GM19328 (cell line): ENCODE results near the gene E2F4.

ENCODE experiments used
- ATAC-seq: cut with Tn5 transposase; IDR thresholded peaks from one replicate; pipeline ENCODE4 v1.9.1; 2021; ENCODE audit warnings: mild to moderate bottlenecking, moderate library complexity; ENCODE audit not compliant: unreplicated experiment

Gene E2F4

DNA sequence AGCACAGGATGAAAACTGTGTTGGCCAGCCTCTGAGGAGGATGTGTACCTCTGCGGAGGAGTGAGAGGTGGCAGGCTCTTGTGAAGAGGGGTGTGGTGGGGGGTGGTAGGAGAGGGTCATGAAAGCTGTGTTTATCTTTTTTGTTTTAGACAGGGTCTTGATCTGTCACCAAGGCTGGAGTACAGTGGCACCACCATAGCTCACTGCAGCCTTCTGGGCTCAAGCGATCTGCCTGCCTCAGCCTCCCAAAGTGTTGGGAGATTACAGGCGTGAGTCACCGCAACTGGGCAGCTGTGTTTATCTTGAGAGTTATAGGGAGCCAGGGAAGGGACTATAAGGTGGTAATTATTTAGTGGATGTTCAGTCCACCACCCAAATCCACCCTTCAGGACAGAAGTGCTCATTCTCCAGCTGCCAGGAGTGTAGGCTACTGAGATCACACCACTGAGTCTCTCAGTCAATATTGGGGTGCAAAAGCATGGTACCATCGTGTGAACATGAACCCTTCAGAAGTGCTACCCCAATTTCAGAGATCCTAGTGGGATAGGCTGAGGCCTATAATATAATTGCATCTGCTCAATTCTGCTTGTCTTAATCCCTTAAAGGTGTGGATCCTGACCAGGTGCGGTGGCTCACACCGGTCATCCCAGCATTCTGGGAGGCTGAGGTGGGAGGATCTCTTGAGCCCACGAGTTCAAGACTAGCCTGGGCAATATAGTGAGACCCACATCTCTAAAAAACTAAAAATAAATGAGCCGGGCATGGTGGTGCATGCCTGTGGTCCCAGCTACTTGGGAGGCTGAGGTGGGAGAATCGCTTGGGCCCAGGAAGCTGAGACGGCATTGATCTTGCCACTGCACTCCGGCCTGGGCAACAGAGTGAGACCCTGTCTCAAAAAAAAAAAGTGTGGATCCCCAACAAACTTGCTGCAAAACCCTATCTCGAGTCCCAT lies 1.2 kb upstream of the E2F4 start:
- ATAC-seq, result no peak

DNA sequence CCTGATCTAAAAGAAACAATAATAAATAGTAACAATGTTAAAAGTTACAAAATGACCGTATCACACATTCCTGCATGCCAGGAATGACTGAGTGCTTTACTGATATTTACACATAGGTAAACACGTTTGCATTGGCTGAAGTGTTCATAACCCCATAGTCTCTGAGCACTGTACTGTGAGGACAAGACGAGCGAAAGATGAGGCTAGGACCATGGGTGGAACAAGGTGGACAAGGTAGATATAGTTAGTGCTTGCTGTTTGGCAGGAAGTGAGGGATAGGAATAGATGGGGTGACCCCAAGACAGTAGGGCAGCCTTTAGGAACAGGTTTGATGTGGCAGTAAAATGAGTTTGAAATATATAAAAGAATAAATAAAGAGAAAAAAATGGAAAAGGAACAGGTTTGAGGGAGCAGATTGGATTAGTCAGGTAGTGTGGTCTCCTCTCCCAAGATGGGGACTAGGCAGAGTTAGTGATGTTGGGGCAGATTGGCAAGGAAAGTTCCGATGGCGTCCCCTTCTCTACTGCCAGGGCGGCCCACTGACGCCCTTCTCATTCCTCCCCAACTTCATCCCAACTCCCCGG lies 452 bp upstream of the E2F4 start:
- ATAC-seq, result no peak

DNA sequence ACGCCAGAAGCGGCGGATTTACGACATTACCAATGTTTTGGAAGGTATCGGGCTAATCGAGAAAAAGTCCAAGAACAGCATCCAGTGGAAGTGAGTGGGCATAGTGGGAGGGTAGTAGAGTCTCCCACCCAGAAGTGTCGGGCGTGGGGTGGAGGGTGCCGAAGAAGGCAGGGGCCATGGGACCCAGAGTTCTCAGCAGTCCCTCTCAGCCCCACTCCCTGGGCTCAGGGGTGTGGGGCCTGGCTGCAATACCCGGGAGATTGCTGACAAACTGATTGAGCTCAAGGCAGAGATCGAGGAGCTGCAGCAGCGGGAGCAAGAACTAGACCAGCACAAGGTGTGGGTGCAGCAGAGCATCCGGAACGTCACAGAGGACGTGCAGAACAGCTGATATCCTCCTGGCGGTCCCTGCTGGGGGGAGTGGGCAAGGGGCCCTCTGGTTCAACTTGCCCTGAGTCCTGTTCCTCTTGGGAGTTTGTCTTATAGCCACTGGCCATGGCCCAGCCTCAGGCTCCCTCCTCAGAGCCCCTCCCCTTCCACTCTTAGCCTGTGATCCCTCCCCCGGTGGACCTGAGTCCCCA lies 916 bp downstream of the E2F4 start:
- ATAC-seq, result no peak

DNA sequence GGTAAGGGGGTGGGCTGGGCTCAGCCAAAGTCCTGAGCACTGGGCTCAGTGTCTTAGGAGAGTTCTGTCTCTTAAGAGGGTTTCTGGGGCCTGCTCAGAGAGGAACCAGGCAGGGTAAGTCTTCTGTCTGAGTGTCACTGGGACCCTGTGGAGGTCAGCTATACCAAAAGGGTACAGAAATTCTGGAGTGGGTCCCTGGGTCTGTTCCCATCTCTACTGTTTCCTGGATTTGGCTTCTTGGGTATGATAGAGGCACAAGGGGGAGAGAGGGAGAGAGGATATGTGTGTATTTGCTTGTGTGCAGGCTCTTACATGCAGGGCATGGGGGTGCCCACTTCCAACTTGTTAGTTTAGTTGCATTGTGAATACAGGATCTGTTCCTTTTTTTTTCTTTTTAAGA lies 1.6 kb downstream of the E2F4 start:
- no peak for ATAC-seq

DNA sequence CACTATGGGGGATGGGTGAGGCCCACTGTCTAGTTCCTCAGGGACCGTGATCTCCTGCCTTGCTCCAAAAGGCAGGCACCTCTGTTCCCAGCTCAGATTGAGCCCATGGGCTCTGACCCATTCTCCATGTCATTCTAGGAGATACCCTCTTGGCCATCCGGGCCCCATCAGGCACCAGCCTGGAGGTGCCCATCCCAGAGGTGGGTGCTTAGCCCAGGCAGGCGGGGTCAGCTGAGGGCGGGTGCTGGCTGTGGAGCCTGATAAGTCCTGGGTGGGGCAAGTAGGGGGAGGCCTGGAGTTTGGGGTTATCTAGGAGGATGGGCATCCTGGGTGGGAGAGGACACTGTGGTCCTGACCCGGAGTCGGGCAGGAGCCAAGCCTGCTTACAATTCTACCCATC lies 2.3 kb downstream of the E2F4 start:
- ATAC-seq, result no peak

DNA sequence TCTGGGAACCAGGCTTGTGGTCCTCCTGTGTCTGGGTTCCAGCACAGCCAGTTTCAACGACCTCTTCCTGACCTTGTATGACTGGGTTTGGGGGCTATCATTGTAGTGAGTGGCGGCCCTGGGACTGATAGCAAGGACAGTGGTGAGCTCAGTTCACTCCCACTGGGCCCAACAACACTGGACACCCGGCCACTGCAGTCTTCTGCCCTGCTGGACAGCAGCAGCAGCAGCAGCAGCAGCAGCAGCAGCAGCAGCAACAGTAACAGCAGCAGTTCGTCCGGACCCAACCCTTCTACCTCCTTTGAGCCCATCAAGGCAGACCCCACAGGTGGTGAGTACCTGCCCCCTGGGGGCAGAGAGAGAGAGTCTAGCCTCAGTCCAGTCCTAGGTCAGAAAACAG lies 3.7 kb downstream of the E2F4 start:
- no peak for ATAC-seq

DNA sequence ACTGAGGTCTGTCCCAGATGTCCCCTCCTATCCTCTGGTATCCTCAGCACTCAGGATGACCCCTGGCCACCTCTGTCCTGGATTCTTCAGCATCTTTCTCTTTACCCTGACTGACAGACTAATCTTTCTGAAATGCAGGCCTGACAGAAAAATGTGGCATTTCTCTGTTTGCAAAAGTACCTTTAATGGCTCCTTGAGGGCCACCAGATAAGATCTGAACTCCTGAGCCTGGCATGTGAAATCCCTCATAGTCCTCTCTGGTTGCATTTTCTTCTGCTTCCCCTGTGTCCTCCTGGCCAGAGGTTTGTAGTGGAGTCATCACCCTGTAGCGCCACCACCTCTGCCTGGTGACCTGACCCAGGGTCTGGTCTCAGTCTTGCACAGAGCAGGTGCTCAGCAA lies 4.9 kb downstream of the E2F4 start:
- ATAC-seq, result no peak

DNA sequence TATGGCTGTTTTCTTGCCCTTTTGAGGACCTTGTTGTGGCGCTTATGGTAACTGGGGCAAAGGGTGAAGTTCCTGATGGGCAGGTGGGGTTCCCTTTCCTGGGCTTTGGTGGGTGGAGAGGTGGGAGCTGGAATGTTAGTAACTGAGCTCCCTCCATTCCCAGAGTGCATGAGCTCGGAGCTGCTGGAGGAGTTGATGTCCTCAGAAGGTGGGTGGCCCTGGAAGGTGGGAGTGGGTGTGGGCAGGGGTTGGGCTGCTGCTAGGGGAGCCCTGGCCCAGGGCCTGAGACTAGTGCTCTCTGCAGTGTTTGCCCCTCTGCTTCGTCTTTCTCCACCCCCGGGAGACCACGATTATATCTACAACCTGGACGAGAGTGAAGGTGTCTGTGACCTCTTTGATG lies 5.7 kb downstream of the E2F4 start:
- ATAC-seq, result no peak

DNA sequence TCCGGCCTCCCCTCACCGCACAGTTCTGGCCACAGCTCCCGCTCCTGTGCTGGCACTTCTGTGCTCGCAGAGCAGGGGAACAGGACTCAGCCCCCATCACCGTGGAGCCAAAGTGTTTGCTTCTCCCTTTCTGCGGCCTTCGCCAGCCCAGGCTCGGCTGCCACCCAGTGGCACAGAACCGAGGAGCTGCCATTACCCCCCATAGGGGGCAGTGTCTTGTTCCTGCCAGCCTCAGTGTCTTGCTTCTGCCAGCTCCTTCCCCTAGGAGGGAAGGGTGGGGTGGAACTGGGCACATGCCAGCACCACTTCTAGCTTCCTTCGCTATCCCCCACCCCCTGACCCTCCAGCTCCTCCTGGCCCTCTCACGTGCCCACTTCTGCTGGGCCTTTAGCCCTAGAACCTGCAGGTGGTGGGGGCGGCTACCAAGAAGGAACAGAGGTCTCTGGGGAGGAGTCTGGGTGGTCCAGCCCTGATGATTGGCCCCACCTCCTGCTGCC lies 6.3 kb downstream of the E2F4 start:
- ATAC-seq, result no peak

DNA sequence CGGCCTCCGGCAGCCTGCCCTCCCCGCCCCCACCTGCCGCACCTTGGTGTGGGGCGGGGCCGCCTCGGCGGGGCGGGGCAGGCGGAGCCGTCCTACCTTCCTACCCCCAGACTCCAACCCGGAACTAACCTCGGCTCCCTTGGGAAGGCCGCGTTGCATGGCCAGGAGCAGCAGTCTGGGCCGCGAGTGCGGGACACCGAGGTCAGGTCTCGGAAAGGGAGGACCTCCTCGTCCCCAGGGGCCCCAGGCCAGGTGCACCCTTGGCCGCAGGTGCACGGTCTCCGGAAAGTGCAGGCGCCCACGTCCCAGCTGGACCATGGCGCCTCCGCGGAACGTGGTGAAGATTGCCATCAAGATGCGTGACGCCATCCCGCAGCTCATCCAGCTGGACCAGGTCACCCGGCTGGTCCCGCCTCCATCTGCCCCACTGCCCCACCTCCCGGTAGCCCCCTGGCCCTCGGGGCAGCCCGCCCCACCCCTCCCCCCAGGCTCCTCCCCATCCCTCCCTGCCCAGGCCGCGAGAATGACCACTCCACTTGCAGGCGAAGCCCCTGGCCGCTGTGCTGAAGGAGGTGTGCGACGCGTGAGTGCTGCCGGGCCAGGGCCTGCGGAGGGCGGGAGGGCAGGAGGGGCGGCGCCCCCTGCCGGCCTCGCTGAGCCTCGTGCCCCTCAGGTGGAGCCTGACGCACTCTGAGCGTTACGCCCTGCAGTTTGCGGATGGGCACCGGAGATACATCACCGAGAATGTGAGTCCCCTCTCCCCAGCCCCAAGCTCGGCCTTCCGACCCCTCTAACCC lies 7.3 kb downstream of the E2F4 start, which contains the start of gene ELMO3:
ELMO3 (plus strand) TSS at position 121 of the 797 bp plus-strand sequence; CDS start at position 317, 196 bp downstream.
- no peak for ATAC-seq

DNA sequence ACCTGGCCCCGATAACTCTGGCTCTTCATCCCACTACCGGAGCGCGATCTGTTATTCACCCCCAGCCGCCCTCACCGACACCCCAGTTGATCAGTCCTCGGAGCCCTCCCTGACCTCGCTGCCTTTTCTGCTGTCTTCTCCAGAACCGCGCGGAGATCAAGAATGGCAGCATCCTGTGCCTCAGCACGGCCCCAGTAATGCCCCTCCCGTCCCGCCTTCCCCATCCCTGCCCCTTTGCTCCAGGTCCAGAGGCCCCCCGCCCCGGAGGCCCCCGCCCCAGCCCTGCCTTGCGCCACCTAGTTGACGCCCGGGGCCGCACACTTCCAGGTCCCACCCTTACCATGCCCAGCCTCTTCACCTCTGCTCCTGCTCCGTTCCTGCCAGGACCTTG lies 7.8 kb downstream of the E2F4 start:
- no peak for ATAC-seq

DNA sequence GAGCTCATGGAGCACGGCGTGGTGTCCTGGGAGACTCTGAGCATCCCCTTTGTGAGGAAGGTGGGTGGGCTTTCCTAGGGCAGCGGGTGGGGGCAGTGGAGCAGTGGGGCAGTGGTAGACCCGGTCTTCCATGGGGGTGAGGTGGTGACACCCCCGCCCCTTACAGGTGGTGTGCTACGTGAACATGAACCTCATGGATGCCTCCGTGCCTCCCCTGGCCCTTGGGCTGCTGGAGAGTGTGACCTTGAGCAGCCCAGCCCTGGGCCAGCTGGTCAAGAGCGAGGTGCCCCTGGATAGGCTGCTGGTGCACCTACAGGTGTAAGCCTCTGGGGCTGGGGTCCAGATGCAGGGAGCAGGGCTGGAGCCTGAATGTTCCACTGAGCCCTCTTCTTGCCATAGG lies 8.5 kb downstream of the E2F4 start:
- no peak for ATAC-seq

DNA sequence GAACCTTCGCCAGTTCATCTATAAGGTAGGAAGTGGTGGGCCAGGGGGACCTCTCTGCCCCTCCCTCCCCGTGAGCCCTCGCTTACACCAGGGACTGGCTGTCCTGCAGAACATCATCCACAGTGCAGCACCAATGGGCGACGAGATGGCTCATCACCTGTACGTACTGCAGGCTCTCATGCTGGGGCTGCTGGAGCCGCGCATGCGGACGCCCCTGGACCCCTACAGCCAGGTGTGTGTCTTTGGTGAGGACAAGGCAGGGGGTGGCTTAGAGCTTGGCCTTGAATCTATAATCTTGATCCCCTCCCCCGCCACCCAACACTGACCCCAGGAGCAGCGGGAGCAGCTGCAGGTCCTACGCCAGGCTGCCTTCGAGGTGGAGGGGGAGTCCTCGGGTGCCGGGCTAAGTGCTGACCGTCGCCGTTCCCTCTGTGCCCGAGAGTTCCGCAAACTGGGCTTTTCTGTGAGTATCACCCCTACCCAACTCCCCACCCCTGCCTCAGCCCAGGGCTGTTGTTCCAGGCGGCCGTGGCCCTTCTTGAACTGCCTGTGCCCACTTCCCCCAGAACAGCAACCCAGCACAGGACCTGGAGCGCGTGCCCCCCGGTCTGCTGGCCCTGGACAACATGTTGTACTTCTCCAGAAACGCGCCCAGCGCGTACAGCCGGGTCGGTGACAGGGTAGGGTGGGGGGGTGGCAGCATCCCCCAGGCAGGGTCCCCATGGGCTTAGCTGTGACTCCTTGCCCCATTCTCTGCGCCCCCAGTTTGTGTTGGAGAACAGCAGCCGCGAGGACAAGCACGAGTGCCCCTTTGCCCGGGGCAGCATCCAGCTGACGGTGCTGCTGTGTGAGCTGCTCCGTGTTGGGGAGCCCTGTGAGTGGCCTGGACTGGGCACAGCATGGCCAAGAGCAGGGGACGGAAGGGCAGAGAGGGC lies 9.7 kb downstream of the E2F4 start:
- ATAC-seq, result no peak

DNA sequence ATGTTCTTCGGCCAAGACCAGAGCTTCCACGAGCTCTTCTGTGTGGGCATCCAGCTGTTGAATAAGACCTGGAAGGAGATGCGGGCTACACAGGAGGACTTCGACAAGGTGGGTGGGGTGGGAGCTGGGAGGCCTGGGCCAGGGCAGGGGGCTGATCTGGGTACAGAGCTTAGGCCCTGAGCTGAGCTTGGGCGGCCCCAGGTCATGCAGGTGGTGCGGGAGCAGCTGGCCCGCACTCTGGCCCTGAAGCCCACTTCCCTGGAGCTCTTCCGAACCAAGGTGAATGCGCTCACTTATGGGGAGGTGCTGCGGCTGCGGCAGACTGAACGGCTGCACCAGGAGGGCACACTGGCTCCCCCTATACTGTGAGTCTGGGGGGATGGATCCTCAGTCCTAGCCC lies 10.5 kb downstream of the E2F4 start:
- ATAC-seq, result no peak

DNA sequence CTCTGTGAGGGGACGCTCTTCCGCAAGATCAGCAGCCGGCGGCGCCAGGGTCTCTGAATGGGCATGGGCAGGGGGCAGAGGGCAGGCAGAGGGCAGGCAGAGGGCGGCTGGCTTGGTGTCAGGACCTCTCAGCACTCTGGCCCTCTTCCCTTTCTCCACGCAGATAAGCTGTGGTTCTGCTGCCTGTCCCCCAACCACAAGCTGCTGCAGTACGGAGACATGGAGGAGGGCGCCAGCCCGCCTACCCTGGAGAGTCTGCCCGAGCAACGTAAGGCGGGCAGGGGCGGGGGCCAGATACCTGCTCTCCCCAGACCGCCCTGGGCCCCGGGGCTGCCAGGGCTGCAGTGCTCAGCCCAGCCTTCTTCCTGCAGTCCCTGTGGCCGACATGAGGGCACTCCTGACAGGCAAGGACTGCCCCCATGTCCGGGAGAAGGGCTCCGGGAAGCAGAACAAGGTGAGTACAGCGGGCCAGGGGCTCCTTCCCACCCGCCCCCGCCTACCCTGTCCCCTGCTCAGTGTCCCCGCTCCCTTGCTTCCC lies 11.1 kb downstream of the E2F4 start:
- no peak for ATAC-seq

DNA sequence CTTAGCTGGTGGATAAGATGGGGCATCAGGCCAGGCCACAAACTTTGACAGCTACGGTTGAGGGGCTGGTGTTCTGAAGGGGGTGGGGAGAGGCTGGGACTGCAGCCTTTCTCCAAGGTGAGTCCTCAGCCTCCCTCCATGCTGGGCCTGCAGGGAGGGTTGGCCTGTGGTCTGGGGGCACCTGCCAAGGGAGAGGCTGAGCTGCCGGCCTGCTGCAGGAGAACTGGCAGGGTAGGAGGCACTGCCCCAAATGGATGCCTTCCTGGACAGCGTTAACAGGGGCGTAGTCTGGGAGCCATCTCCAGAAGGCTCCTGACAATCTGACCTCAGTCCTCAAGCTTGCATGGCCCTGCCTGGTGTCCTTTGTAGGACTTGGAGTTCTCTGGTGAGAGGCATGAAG lies 12.1 kb downstream of the E2F4 start:
- ATAC-seq, result no peak

DNA sequence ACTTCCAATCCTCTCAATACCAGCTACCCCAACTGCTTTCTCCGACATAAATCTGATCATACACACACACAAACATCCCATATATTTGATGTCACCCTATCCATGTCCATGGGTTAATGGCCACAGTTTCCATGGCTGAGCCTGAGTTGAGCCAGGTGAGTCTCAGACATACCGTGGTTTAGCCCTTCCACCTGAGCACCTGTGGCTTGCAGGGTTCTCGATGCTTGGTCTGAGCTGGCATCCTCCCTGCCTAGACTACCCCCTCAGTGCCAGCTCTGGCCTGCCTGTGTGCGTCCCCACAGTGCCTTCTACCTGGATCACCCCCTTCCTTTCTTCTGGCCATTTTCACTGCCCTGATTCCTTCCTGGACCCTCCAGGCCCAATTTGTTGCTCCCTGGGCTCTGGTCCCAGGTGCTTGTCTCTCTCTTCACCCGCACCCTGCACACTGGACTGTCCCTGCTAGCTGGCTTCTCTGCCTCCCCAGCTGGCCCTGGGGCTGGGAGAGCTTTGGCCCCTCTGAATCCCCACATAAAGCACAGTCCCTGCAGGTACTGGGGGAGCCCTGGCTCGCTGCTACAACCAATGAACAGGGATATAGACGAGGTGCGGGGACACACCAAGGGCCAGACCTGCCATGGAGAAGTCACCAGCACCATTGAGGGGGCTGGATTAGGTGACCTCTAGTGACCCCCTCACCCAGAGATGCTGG lies 14.3 kb downstream of the E2F4 start:
- ATAC-seq, result no peak

DNA sequence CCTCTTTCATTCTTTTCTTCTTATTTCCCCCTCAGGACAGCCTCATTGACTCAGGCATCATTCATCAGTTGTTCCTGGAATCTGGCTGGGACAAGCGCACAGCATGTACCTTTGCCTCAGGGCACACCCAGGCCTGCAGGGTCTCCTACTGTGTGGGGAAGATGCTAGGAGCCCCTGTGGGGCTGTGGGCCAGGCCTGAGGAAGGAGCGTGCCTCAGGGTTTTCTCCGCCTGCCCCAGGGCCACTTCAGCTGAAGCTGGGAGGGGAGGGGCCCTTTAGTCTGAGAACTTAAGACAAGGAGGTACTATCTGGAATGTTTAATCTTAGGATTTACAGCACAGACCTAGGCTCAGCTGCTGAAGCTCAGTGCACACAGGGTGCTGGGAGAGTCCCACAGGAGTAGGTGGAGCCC lies 14.9 kb downstream of the E2F4 start:
- ATAC-seq, result no peak
